Neural progenitor cell (in vitro differentiated cells): ENCODE results near the gene ZBBX.
"Not testable (repeated sequence)": the region's sequence is repeated elsewhere in the genome, so short reads cannot be mapped to it uniquely, and the experiment has no call there.

Experiments used
- CTCF ChIP-seq: fragments of 200-600 bp; sonication (generic); IDR thresholded peaks from 2 replicates; pipeline ENCODE4 v1.5.1; 2017; ENCODE audit warnings: antibody characterized with exemption, mild to moderate bottlenecking
- EZH2 ChIP-seq: fragments of 200-600 bp; sonication (generic); IDR thresholded peaks from 2 replicates; pipeline ENCODE4 v1.6.1; 2017; ENCODE audit warnings: antibody characterized with exemption, mild to moderate bottlenecking, moderate library complexity
- EZH2phosphoT487 ChIP-seq: fragments of 200-600 bp; sonication (generic); IDR thresholded peaks from 2 replicates; pipeline ENCODE4 v1.6.1; 2017; ENCODE audit warnings: antibody characterized with exemption

GRCh38 chr3:167422396-167422795, 42.3 kb upstream of the ZBBX start:
- TF ChIP-seq CTCF, EZH2, EZH2phosphoT487: not testable (repeated sequence)
